HCT116 (cell line): ENCODE measurements around the gene TMCC1.

Experiments
- CEBPB ChIP-seq: IDR thresholded peaks from 2 replicates; pipeline ENCODE4 v1.6.1; 2012; ENCODE audit warnings: low read depth
- CTCF ChIP-seq, 3 experiments: fragments of 200-600 bp in 1 of 3; sonication (generic) in 1 of 3; IDR thresholded peaks in 2 of 3; conservative IDR thresholded peaks in 1 of 3; 2 replicates each; pipeline ENCODE4 v1.5.1; 2012 to 2017; ENCODE audit warnings: low read depth in 2 of 3, low read length in 2 of 3, antibody characterized with exemption in 1 of 3, borderline replicate concordance in 1 of 3, control low read depth in 1 of 3, mild to moderate bottlenecking in 1 of 3, mixed read lengths in 1 of 3, mixed run types in 1 of 3, moderate library complexity in 1 of 3; ENCODE audit not compliant: insufficient read depth in 1 of 3
- EZH2 ChIP-seq: fragments of 200-600 bp; sonication (generic); IDR thresholded peaks from 2 replicates; pipeline ENCODE4 v1.6.1; 2017; ENCODE audit warnings: antibody characterized with exemption, mixed run types
- EZH2phosphoT487 ChIP-seq: fragments of 200-600 bp; IDR thresholded peaks from 2 replicates; pipeline ENCODE4 v1.6.1; 2018; ENCODE audit warnings: antibody characterized with exemption, borderline replicate concordance
- POLR2A ChIP-seq: IDR thresholded peaks from 2 replicates; pipeline ENCODE4 v1.7.0; 2011; ENCODE audit warnings: borderline replicate concordance; ENCODE audit not compliant: insufficient read depth, insufficient read length; ENCODE audit errors: extremely low read depth
- POLR2AphosphoS5 ChIP-seq: IDR thresholded peaks from 2 replicates; pipeline ENCODE4 v1.6.1; 2011; ENCODE audit warnings: mild to moderate bottlenecking, low read depth, low read length, moderate library complexity
- RAD21 ChIP-seq: IDR thresholded peaks from 2 replicates; pipeline ENCODE4 v1.6.1; 2012; ENCODE audit warnings: low read depth, mild to moderate bottlenecking
- REST ChIP-seq: IDR thresholded peaks from 2 replicates; pipeline ENCODE4 v1.6.1; 2012; ENCODE audit warnings: low read depth
- SP1 ChIP-seq: IDR thresholded peaks from 2 replicates; pipeline ENCODE4 v1.6.1; 2012; ENCODE audit warnings: low read depth

- TF ChIP-seq CTCF (IDR thresholded peaks at IDR 0.05 in 2 of 3, conservative IDR thresholded peaks at IDR 0.05 in 1 of 3; ENCODE audit: borderline replicate concordance in 1 of 3, insufficient read depth in 1 of 3, low read depth in 2 of 3, low read length in 2 of 3) (no peak), POLR2AphosphoS5 (no peak), SP1 (no peak), EZH2 (no peak), POLR2A (no peak), REST (no peak), RAD21 (no peak), EZH2phosphoT487 (no peak), CEBPB (no peak)
Measured at GRCh38 chr3:129758306-129758705, 135.2 kb downstream of the TMCC1 start.
